NCI-H2171 treated with DMSO at 0.1 percent for 48 hours (cell line): ENCODE data around the gene POLR1D.

Experiments used
- DNase-seq: peaks from one replicate; lab custom pipeline; 2025; lab: John Stamatoyannopoulos, UW

Gene POLR1D

DNA sequence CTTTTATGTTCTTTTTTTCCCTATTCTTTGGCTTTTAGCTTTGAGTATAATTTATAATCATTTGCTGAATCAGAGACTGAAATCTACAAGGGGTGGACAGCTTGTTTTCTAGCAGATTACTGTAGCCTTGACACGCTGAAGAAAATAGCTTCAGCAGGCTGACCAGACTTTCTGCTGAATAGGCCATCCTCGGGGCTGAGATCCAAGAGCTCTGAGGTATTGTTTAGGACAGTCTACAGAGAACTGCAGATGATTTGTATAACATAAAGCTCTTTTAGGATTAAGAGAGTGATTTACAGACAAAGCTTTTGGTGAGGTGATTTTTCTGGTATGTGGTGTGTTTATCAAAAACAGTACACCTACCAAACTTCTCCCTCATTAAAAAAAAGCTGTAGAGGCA lies 16.8 kb downstream of the POLR1D start:
- DNase-seq, result no peak

DNA sequence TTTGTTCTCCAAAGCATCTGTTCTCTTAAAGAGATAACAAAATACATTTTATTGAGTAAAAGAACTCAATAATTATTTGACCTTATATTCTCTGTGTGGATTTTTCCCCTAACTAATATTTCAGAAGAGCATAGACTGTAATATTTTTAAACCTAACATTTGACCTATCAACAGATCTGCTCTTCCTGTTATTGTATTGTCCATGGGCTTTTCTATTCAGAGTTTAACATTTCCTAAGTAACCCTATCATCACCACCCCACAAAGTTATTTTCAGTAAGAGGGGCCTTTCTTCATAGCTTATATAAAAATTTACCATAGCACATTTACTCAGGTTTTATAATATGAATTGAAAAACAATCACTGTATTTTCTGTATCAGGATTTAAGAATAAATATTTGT lies 17.5 kb downstream of the POLR1D start:
- DNase-seq, result no peak

GRCh38 chr13:27641711-27642502 lies 20.2 kb downstream of the POLR1D start:
- DNase-seq, result no peak

DNA sequence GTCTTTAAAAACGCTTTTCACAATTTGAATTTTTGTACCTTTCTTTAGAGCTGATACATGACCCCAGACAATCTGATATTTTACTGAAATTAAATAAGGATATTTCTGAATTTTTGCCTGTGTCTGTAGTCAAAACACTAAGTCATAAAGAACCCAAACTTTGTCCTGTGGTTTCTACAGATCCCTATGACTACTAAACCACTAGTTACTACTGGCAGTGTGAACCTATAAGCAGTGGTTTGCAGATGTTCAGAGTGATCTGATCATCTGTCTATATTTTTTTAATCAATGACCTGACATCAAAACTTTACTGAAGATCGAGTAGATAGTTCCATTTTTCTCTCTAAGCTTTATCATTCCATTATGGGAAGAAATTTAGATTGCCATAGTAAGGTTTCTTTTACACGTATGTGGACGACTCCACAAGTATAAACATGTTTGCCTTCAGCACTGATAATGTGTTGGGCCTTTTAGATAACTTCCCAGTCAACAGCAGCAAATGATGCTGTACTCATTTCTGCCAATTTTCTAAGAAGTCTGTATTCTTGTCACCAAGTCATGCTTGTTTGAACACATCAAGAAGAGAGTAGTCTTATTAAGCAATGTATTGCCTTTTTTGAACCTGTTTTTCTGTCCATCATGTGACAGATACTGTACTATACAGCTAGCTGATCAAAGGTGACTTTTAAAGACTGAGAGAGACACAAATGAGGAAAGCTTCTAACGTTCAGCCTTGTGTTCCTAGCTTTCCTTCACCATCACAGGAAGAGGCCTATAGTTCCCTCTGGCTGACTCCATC lies 21.8 kb downstream of the POLR1D start:
- DNase-seq, result no peak

- DNase-seq, result peak; percentile 4
These were observed 22.6 kb downstream of the POLR1D start for GRCh38 chr13:27644302-27644701.

DNA sequence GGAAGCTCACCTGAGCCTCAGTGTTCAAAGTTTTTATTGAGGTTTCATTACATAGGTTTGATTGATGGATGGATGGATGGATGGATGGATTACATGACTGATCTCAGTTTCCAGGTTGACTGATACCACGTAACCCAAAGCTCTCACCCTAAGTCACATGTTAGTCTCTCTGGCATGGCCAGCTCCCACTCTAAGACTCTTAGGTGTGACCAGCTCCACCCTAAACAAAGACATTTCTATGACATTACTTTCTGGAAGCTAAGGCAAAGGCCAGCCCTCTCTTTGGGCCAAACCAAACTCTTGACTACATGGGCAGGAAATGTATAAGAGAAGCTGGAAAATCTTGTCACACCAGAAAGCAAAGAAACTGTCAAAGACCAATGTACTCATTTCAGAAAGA lies 28.6 kb downstream of the POLR1D start:
- no peak for DNase-seq

DNA sequence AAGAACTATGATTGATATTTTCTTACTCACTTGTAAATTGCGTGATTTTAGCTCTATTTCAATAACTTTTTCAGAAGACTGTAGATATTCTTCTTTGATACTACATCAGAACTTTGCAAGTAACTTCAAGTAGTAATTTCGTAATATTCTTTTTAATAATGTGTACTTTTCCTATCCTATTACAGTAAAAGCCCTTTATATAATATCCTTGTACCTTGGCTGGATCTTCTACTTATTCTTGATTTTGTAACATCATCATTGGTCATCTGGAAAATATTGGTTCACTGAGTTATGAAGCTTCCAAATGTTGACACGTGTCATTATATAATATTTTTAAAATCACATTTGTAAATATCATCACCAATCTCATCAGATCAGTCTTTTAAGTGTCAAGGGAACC lies 32.4 kb downstream of the POLR1D start:
- no peak for DNase-seq

- DNase-seq, result no peak
These were observed 33.1 kb downstream of the POLR1D start for GRCh38 chr13:27654816-27655215.

DNA sequence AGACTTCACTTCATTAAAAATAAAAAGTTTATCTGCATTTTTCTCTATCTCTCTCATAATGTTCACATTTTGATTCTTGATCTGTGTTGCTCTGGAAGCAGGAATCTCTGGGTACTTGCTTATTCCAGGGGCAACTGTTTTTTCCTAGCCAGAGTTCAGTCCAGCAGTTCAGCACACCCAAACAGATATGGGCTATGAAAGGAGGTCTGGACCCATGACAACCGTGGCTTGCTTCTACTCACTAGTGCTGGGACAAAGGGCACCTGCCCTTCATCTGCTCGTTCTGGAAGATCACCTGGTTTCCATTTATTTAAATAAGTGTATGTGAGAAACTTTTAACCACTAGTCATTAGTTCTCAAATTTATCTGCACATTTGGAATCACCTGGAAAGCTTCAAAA lies 36.0 kb downstream of the POLR1D start:
- no peak for DNase-seq

DNA sequence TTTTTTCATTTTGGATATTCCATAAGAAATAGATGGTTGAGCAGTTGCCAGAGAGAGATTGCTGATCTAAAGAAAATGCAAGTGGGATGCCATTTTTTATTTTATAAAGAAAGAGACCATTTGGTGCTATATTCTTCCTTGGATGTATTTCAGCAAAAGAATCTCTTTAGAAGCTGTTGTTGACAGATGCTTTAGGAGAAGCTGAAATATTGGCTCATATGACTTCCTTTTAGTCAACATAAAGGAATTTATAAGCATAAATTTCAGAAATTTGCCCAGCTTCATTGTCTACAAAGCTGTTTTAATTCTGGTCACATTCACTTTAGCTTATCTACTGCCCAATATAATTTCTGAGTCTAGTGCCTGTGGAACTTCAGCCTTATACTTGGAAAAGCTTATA lies 36.9 kb downstream of the POLR1D start:
- DNase-seq, result no peak

- no peak for DNase-seq
These were observed 37.6 kb downstream of the POLR1D start for GRCh38 chr13:27659145-27659865.

DNA sequence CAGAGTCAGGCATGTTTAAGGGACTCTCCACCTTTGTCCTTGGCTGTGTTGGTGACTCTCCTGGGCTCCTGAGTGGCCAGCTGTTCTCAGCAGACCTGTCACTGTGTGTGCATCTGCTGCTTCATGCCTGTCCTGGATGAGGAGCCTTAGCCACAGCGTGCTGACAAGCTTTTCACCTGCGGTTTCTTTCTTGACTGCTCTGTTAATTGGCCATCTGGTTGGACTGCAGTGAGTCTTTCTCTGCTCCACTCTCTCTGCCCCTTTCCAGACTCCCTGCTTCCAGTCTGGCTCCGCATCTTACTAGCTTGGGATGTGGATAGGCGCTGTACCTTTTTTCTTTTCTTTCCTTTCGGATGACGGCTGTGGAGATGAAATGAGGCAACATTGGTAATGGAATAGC lies 38.8 kb downstream of the POLR1D start:
- peak; percentile 58 for DNase-seq

- DNase-seq, result no peak
These were observed 39.3 kb downstream of the POLR1D start for GRCh38 chr13:27661017-27661416.

GRCh38 chr13:27662738-27663470 lies 41.2 kb downstream of the POLR1D start:
- DNase-seq, result no peak

GRCh38 chr13:27663947-27664346 lies 42.3 kb downstream of the POLR1D start:
- DNase-seq, result no peak

- no peak for DNase-seq
These were observed 43.6 kb downstream of the POLR1D start for GRCh38 chr13:27665333-27665732.

DNA sequence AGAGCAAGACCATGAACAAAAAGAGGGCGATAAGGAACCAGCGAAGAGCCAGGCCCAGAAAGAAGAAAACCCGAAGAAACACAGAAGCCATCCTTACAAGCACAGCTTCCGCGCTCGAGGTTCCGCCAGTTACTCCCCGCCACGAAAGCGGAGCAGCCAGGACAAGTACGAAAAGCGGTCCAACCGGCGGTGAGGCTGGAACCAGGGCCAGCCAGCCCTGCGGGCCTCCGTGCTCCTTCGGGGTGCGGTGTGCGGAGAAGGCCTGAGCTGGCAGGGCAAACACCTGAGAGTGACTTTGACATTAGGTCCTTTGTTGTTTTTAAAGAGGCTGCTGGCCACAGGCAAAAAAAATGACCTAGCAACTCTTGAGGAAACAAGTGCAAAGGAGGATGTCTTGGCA lies 44.1 kb downstream of the POLR1D start:
- DNase-seq, result no peak

GRCh38 chr13:27666951-27667350 lies 45.3 kb downstream of the POLR1D start:
- no peak for DNase-seq

DNA sequence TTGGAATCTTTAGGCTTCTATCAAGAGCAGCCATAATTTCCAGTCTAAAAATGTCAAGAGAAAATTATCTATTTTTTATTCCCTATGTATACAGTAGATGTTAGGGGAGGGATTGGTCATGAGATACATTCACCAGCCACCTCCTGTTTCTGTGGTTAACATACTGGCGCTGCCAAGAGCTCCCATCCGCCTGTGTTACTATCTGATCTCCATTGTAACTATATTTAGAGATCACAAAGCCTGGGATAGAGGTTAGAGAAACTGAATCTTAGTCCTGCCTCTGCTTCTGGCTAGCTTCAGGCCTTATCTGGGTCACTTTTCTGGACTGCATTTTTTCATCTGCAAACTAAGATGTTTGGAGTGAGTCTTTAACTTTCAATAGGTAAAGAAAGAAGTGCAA lies 46.3 kb downstream of the POLR1D start:
- no peak for DNase-seq

- no peak for DNase-seq
These were observed 49.2 kb downstream of the POLR1D start for GRCh38 chr13:27670861-27671260.

DNA sequence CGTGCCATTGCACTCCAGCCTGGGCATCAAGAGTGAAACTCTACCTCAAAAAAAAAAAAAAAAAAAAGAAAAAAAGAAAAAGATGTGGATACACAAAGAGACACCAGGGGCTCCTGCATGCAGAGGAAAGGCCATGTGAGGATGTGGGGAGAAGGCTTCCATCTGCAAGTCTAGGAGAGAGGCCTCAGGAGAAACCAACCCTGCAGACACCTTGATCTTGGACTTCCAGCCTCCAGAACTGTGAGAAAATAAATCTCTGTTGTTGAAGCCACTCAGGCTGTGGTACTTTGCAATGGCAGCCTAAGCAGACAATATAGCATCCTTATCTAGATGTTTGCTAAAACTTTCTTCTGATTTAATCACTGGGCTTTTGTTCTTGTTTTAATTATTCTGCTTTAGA lies 50.3 kb downstream of the POLR1D start:
- no peak for DNase-seq
